K562 (cell line): ENCODE data around the gene ANKRD13A. TPM values are rescaled to one million over a fixed set of nuclear protein-coding genes. Genes with fewer than 3 reads are reported as not detected.

ENCODE experiments used
- ATAC-seq: fragments of 200-7000 bp; cut with Tn5 transposase; 3 replicates; pipeline ENCODE4 v1.9.1; 2020; ENCODE audit warnings: moderate library complexity
- BruUV-seq: library from RNA; stranded (reverse); fragments of 400-500 nt; replicated peaks from 2 replicates; lab custom pipeline; 2021; lab: Mats Ljungman, UMichigan
- CTCF ChIA-PET: fragments of 300-600 bp; formaldehyde crosslinking; extraction: SDS; loops from one replicate; lab custom pipeline; 2021; ENCODE audit warnings: low intra/inter-chr PET ratio; lab: Yijun Ruan, JAX
- POLR2A ChIA-PET: fragments of 300-600, 350-650 bp; sonication (Branson Sonifier 250); formaldehyde crosslinking; extraction: SDS; loops from one replicate; lab custom pipeline; 2021; ENCODE audit warnings: antibody characterized with exemption, inconsistent platforms; lab: Yijun Ruan, JAX
- DNase-seq, 4 experiments: peaks; one replicate each; pipeline versions ENCODE4 v3.0.0 to v3.0.0-alpha.2; 2011 to 2018; ENCODE audit warnings: low spot score in 3 of 4, mixed read lengths in 3 of 4; ENCODE audit errors: extremely low read depth in 1 of 4
- FAIRE-seq: peaks from 2 replicates; lab custom pipeline; 2011; peaks lifted over from hg19 to GRCh38; lab: Jason Lieb, UNC
- H2AFZ ChIP-seq: 2 replicates; pipeline ENCODE4 v1.6.0; 2011; ENCODE audit warnings: low read depth, low read length, control low read depth, inconsistent platforms
- H3K27ac ChIP-seq: fragments of 200-600 bp; 3 replicates; pipeline ENCODE4 v1.8.0; 2011; ENCODE audit warnings: low read depth, mild to moderate bottlenecking, control low read depth, inconsistent platforms, low read length, moderate library complexity, mixed read lengths; ENCODE audit errors: extremely low read depth
- H3K27me3 ChIP-seq, 2 experiments: fragments of 300-600 bp in 1 of 2; 2 replicates in 1 of 2; 3 replicates in 1 of 2; pipeline versions ENCODE4 v1.6.0 to v1.8.0; 2011; ENCODE audit warnings: inconsistent platforms in 2 of 2, low read length in 2 of 2, mild to moderate bottlenecking in 1 of 2, mixed read lengths in 1 of 2, moderate library complexity in 1 of 2; ENCODE audit not compliant: control insufficient read depth in 2 of 2, insufficient read depth in 2 of 2
- H3K36me3 ChIP-seq: fragments of 300-600 bp; 3 replicates; pipeline ENCODE4 v1.8.0; 2011; ENCODE audit warnings: mild to moderate bottlenecking, low read length, inconsistent platforms; ENCODE audit not compliant: control insufficient read depth, insufficient read depth
- H3K4me1 ChIP-seq, 2 experiments: fragments of 200-600 bp in 1 of 2; replicated peaks in 1 of 2; 2 replicates in 1 of 2; 3 replicates in 1 of 2; pipeline versions ENCODE4 v1.5.1 to v1.8.0; 2011; ENCODE audit warnings: inconsistent platforms in 2 of 2, low read length in 2 of 2, mild to moderate bottlenecking in 1 of 2, mixed read lengths in 1 of 2, moderate library complexity in 1 of 2; ENCODE audit not compliant: control insufficient read depth in 2 of 2, insufficient read depth in 2 of 2
- H3K4me2 ChIP-seq: 2 replicates; pipeline ENCODE4 v1.6.1; 2011; ENCODE audit warnings: low read length, control low read depth, inconsistent platforms, mixed read lengths; ENCODE audit not compliant: insufficient read depth
- H3K4me3 ChIP-seq: fragments of 200-600 bp; sonication (generic), shearing (Covaris generic); 2 replicates; pipeline ENCODE4 v1.5.1; 2016; ENCODE audit warnings: control low read depth, inconsistent platforms
- H3K79me2 ChIP-seq: fragments of 200-600 bp; 3 replicates; pipeline ENCODE4 v1.8.0; 2011; ENCODE audit warnings: low read length, inconsistent platforms; ENCODE audit not compliant: control insufficient read depth, insufficient read depth
- H3K9ac ChIP-seq, 2 experiments: 2 replicates each; pipeline versions ENCODE4 v1.6.0 to v1.6.1; 2011; ENCODE audit warnings: low read depth in 2 of 2, low read length in 2 of 2, control low read depth in 1 of 2, inconsistent platforms in 1 of 2, mild to moderate bottlenecking in 1 of 2, mixed read lengths in 1 of 2; ENCODE audit not compliant: insufficient read depth in 1 of 2
- H3K9me1 ChIP-seq: one replicate; pipeline ENCODE4 v1.6.0; 2011; ENCODE audit warnings: inconsistent platforms, mild to moderate bottlenecking, low read length, moderate library complexity; ENCODE audit not compliant: control insufficient read depth, insufficient read depth
- H3K9me3 ChIP-seq: replicated peaks from 2 replicates; pipeline ENCODE4 v1.5.1; 2011; ENCODE audit warnings: low read depth, low read length, inconsistent platforms; ENCODE audit not compliant: control insufficient read depth, insufficient read depth
- H4K20me1 ChIP-seq: replicated peaks from 2 replicates; pipeline ENCODE4 v1.6.1; 2011; ENCODE audit warnings: low read length, inconsistent platforms, mixed read lengths; ENCODE audit not compliant: control insufficient read depth, insufficient read depth
- ASH1L ChIP-seq: fragments of 450-650 bp; IDR thresholded peaks from 2 replicates; pipeline ENCODE4 v1.6.1; 2018; ENCODE audit warnings: borderline replicate concordance, mild to moderate bottlenecking, low read depth; ENCODE audit not compliant: partially characterized antibody
- CCNT2 ChIP-seq: IDR thresholded peaks from 2 replicates; pipeline ENCODE4 v1.6.1; 2011; ENCODE audit warnings: borderline replicate concordance, low read depth, mild to moderate bottlenecking, moderate library complexity, mixed read lengths, low read length; ENCODE audit not compliant: insufficient read length; ENCODE audit errors: extremely low read depth
- ESRRB ChIP-seq: fragments of 250-450 bp; sonication (Bioruptor Pico); IDR thresholded peaks from 2 replicates; pipeline ENCODE4 v1.5.0; 2020; ENCODE audit warnings: mild to moderate bottlenecking, moderate library complexity, borderline replicate concordance
- HOXB6 ChIP-seq: fragments of 250-450 bp; sonication (Bioruptor Pico); IDR thresholded peaks from 2 replicates; pipeline ENCODE4 v1.5.1; 2022; ENCODE audit warnings: mild to moderate bottlenecking, borderline replicate concordance
- NFIX ChIP-seq: fragments of 250-450 bp; sonication (Bioruptor Pico); IDR thresholded peaks from 2 replicates; pipeline ENCODE4 v1.4.0; 2020; ENCODE audit warnings: low read depth, mild to moderate bottlenecking, moderate library complexity
- NONO ChIP-seq, 2 experiments: fragments of 200-400 bp in 1 of 2; fragments of 450-650 bp in 1 of 2; formaldehyde crosslinking in 1 of 2; IDR thresholded peaks; 2 replicates each; pipeline ENCODE4 v1.6.1; 2017; ENCODE audit warnings: low read depth in 2 of 2, mild to moderate bottlenecking in 2 of 2, moderate library complexity in 2 of 2, low read length in 1 of 2
- ZC3H4 ChIP-seq: sonication (generic); formaldehyde crosslinking; IDR thresholded peaks from 2 replicates; pipeline ENCODE4 v1.9.0; 2021; ENCODE audit warnings: missing genetic modification reagents, borderline replicate concordance
- WGBS: fragments of 100-300 bp; shearing (Covaris generic); methylation state at CpG from one replicate; pipeline ENCODE4 v1.1.6; 2016; ENCODE audit warnings: low coverage, mixed read lengths; ENCODE audit not compliant: insufficient coverage; ENCODE audit errors: missing lambda C conversion rate; 5-methylcytosine and 5-hydroxymethylcytosine counted together
- in situ Hi-C: fragments of 300-500 bp; cut with MboI; formaldehyde crosslinking; loops from 4 replicates; pipeline ENCODE4 v1.15.0; 2018; ENCODE audit warnings: inconsistent platforms, mixed read lengths
- intact Hi-C: fragments of 100-400 bp; cut with micrococcal nuclease; formaldehyde crosslinking; loops from 2 replicates; pipeline ENCODE4 v1.14.2; 2022
- polyA plus RNA-seq, 8 experiments: library from polyadenylated mRNA; depleted of rRNA in 4 of 8; stranded (reverse) in 5 of 8; unstranded in 3 of 8; fragments of >200 nt; fragmentation: Nextera tagmentation in 2 of 8; fragmentation: Illumina TruSeq in 1 of 8; extraction: Ambion mirVana in 2 of 8; extraction: Trizol in 1 of 8; gene quantifications; 2 replicates each; pipeline versions ENCODE4 v1.2.1 to v1.2.3, GENCODE V29; 2011 to 2014; ENCODE audit warnings: inconsistent platforms in 1 of 8, missing spikeins in 1 of 8
- total RNA-seq, 7 experiments: library from RNA; depleted of rRNA in 6 of 7; stranded (reverse); fragments of >200 nt in 6 of 7; fragmentation: Illumina TruSeq in 2 of 7; extraction: Trizol in 2 of 7; gene quantifications; 2 replicates each; pipeline versions ENCODE4 v1.2.1 to v1.2.3, GENCODE V29; 2011 to 2021; ENCODE audit warnings: low replicate concordance in 1 of 7
- TF ChIP-seq, protein P1 (sequence below): fragments of 250-450 bp; sonication (Bioruptor Pico); IDR thresholded peaks from 2 replicates; pipeline ENCODE4 v1.8.0; 2022; ENCODE audit warnings: inconsistent platforms, mild to moderate bottlenecking, moderate library complexity, borderline replicate concordance
- TF ChIP-seq, protein P2 (sequence below): fragments of 450-650 bp; IDR thresholded peaks from 2 replicates; pipeline ENCODE4 v1.6.1; 2016

The ANKRD13A gene
- total and polyA plus RNA-seq, 9 of the 15 experiments (the other 6 are each of a cell fraction or from before 2014, with no cell fraction given): 5.0 to 55.0 (median 41.5) TPM

DNA sequence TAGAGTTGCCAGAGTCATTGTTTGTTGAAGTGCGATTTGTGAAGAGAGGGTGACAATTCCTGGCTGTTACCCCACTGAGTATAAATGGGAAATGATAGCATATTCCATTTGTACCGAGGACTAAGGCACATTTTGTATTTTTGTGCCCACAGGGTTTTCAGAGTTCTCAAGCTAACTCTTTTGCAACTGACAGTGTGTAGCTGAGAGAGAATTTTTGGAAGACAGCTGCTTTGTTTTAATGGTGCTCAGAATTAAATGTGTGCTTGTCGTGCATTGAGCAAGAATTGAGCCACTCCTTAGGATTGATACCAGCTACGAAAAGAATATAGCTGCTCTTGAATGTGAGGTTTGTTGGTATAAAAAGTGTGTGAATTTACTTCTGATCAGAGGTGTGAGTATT, 21.7 kb downstream of the ANKRD13A start:
- no peak for ATAC-seq
- no TSS peak for BruUV-seq
- H4K20me1 ChIP-seq: no peaks in the 10 kb centered on the region
- intact Hi-C loops (no loop called here), in situ Hi-C loops (no loop called here)
- no peaks in the 10 kb centered on the region for H3K4me1 ChIP-seq
- no peak overlapping the region for H2AFZ ChIP-seq
- H3K27ac ChIP-seq: no peak overlapping the region
- no peaks in the 10 kb centered on the region for H3K79me2 ChIP-seq
- 78% methylated on average over 4 of the region's 4 CpGs for WGBS
- no peak overlapping the region for H3K4me3 ChIP-seq
- ChIA-PET POLR2A (no interaction called here), CTCF (no interaction called here)
- H3K4me2 ChIP-seq: no peak overlapping the region
- no peak for FAIRE-seq
- TF ChIP-seq ASH1L: no peak
- no peak for TF ChIP-seq CCNT2
- TF ChIP-seq NFIX: no peak
- TF ChIP-seq, protein P1, sequence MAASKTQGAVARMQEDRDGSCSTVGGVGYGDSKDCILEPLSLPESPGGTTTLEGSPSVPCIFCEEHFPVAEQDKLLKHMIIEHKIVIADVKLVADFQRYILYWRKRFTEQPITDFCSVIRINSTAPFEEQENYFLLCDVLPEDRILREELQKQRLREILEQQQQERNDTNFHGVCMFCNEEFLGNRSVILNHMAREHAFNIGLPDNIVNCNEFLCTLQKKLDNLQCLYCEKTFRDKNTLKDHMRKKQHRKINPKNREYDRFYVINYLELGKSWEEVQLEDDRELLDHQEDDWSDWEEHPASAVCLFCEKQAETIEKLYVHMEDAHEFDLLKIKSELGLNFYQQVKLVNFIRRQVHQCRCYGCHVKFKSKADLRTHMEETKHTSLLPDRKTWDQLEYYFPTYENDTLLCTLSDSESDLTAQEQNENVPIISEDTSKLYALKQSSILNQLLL: no peak
- TF ChIP-seq ZC3H4 (CRISPR knock-in tag): no peak
- no peak for TF ChIP-seq HOXB6 (CRISPR knock-in tag)
- TF ChIP-seq, protein P2, sequence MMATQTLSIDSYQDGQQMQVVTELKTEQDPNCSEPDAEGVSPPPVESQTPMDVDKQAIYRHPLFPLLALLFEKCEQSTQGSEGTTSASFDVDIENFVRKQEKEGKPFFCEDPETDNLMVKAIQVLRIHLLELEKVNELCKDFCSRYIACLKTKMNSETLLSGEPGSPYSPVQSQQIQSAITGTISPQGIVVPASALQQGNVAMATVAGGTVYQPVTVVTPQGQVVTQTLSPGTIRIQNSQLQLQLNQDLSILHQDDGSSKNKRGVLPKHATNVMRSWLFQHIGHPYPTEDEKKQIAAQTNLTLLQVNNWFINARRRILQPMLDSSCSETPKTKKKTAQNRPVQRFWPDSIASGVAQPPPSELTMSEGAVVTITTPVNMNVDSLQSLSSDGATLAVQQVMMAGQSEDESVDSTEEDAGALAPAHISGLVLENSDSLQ: no peak
- no peak for TF ChIP-seq ESRRB (CRISPR knock-in tag)
- TF ChIP-seq NONO (IDR thresholded peaks at IDR 0.05; ENCODE audit: low read depth in 2 of 2, low read length in 1 of 2): no peak
- no peak overlapping the region for H3K9ac ChIP-seq
- peaks cover 74% of the 10 kb centered on the region for H3K36me3 ChIP-seq
- no peaks in the 10 kb centered on the region for H3K9me3 ChIP-seq
- no peak for DNase-seq
- no peaks in the 10 kb centered on the region for H3K27me3 ChIP-seq
- no peaks in the 10 kb centered on the region for H3K9me1 ChIP-seq
